Glomerular endothelial cell (primary cell): Measurements from ENCODE around the gene LCN9. TPM values are rescaled to one million over a fixed set of nuclear protein-coding genes. Genes with fewer than 3 reads are reported as not detected.
"Not testable (repeated sequence)": the region's sequence is repeated elsewhere in the genome, so short reads cannot be mapped to it uniquely, and the experiment has no call there.

ENCODE experiments used
- DNase-seq: peaks from one replicate; pipeline ENCODE4 v3.0.0-alpha.2; 2011; ENCODE audit warnings: low read depth, low spot score; ENCODE audit errors: extremely low read depth
- total RNA-seq: library from RNA; depleted of rRNA; stranded (reverse); fragments of >200 nt; gene quantifications from 2 replicates; pipeline ENCODE4 v1.2.3, GENCODE V29; 2015

The LCN9 gene
- not detected in 2 replicates for total RNA-seq

GRCh38 chr9:135662758-135663450, at the start of gene LCN9:
LCN9 (plus strand) TSS chr9:135663309; CDS start chr9:135663322, 13 bp downstream.
- DNase-seq, result no peak

GRCh38 chr9:135613946-135614805, 48.9 kb upstream of the LCN9 start:
- no peak for DNase-seq

GRCh38 chr9:135614821-135615665, 48.1 kb upstream of the LCN9 start:
- no peak for DNase-seq

- DNase-seq, result no peak
Observed at GRCh38 chr9:135615666-135616618, 47.2 kb upstream of the LCN9 start.

GRCh38 chr9:135616619-135617537, 46.2 kb upstream of the LCN9 start:
- DNase-seq, result no peak

- no peak for DNase-seq
Observed at GRCh38 chr9:135617538-135617900, 45.6 kb upstream of the LCN9 start.

GRCh38 chr9:135617991-135618411, 45.1 kb upstream of the LCN9 start:
- DNase-seq, result no peak

GRCh38 chr9:135618866-135619598, 44.1 kb upstream of the LCN9 start:
- DNase-seq, result no peak

GRCh38 chr9:135619599-135619886, 43.6 kb upstream of the LCN9 start:
- no peak for DNase-seq

GRCh38 chr9:135620558-135620957, 42.6 kb upstream of the LCN9 start:
- DNase-seq, result no peak

GRCh38 chr9:135622415-135623020, 40.6 kb upstream of the LCN9 start:
- DNase-seq, result no peak

GRCh38 chr9:135624282-135624681, 38.8 kb upstream of the LCN9 start:
- DNase-seq, result no peak

GRCh38 chr9:135632841-135633240, 30.3 kb upstream of the LCN9 start:
- DNase-seq, result no peak

- not testable (repeated sequence) for DNase-seq
Observed at GRCh38 chr9:135636930-135637530, 26.1 kb upstream of the LCN9 start.

- no peak for DNase-seq
Observed at GRCh38 chr9:135639196-135639595, 23.9 kb upstream of the LCN9 start, which contains the start of gene GLT6D1. GLT6D1 (minus strand) TSS chr9:135639540; CDS start chr9:135639187, 353 bp downstream.

- DNase-seq, result no peak
Observed at GRCh38 chr9:135641047-135641446, 22.1 kb upstream of the LCN9 start.

GRCh38 chr9:135641745-135642144, 21.4 kb upstream of the LCN9 start:
- DNase-seq, result peak; percentile 47
